Peyer's patch (tissue), 4 donors: ENCODE results near the gene P2RY2.

Experiments used
- CTCF ChIP-seq, 6 experiments: fragments of 450-650 bp in 4 of 6; fragments of 200-600 bp in 2 of 6; sonication (generic) in 1 of 6; IDR thresholded peaks; one replicate each; pipeline ENCODE4 v1.5.1; 2017 to 2019; ENCODE audit warnings: antibody characterized with exemption in 6 of 6, mild to moderate bottlenecking in 3 of 6, moderate library complexity in 1 of 6
- POLR2A ChIP-seq, 2 donors: fragments of 450-650 bp; IDR thresholded peaks; one replicate each; pipeline ENCODE4 v1.5.1; 2017; ENCODE audit warnings: antibody characterized with exemption in 2 of 2, mild to moderate bottlenecking in 2 of 2, moderate library complexity in 2 of 2

GRCh38 chr11:73236205-73236765 is 18.2 kb downstream of the P2RY2 start:
- no peak for TF ChIP-seq CTCF (IDR thresholded peaks at IDR 0.05)
- no peak for TF ChIP-seq POLR2A (IDR thresholded peaks at IDR 0.05)
